ENCODE data around the gene TMEM39B.
A peak's percentile ranks its signal among the peaks of the same experiment; 100 is the strongest.

Gene TMEM39B
- 6.4 to 9.5 (median 8.5) reads per million in 3 donors for total RNA-seq

DNA sequence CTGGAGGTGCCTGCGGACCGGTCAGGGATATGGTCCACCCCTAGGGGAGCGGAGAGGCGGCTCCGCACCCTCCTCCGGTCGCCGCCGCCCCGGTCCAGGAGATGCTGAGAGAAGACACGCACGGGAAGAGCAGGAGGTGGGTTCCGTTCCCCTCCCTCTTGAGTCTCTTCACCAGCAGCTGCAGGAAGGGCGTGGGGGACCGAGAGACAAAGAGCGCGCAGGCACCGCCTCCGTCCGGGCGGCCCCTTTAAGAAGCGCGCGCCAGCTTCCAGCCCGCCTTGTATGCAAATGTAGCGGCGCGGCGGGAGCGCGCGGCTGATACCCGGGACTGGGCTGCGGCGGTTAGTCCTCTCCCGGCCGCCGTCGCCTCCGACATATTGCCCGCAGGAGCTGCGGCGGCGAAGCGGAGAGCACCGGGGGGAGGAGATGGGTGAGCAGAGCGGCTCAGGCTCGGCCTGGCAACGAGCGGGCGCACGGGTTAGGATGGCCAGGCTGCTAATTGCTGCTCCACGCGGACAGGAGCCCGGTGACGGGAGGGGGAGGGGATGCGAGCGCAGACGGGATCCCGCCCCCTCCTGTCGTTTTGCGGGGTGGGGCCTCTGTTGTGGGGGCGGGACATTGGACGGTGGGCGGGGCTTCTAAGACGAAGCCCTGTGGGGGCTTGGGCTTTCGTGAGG is at the start of gene TMEM39B:
TSS of gene TMEM39B (plus strand) at position 318 of the 677 bp plus-strand sequence. CDS start at position 427, 109 bp downstream.
- Histone ChIP-seq H3K4me3 (ENCODE audit: insufficient read depth, low read depth, low read length, poor library complexity, severe bottlenecking) (peak within 1 kb of the TSS; percentile 78), H3K36me3 (ENCODE audit: control insufficient read depth, insufficient read depth, low read length) (peaks cover 23% of the 10 kb centered on the region), H3K9me3 (ENCODE audit: control insufficient read depth, low read length) (no peaks in the 10 kb centered on the region), H3K27me3 (replicated peaks; ENCODE audit: control insufficient read depth, insufficient read depth, low read length, poor library complexity, severe bottlenecking) (no peaks in the 10 kb centered on the region), H3K4me1 (ENCODE audit: control insufficient read depth, insufficient read depth, low read length, poor library complexity, severe bottlenecking) (peaks cover 19% of the 10 kb centered on the region), H3K27ac (ENCODE audit: insufficient read depth, low read length, poor library complexity, severe bottlenecking) (peak within 1 kb of the TSS; percentile 78)
- peak; percentile 88 to 89 (median 89) for DNase-seq

DNA sequence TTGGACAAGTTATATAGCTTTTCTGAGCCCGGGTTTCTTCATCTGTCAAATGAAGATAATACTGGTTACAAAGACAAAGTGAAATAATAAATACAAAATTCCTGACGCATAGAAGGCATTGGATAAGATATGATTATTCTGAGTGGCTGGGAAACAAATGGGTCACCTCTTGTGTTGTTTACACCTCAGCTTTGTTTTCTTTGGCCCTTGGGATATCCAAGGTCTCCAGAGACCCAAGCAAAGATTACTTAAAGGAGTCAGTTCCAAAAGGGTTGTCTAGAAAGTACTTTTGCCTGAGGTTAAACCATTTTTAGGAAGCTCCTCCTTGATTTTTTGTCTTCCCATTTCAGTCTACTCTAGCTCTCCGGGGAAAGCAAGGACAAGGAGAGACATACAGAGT is 49.4 kb upstream of the TMEM39B start:
- Histone ChIP-seq H3K27ac (ENCODE audit: insufficient read depth, low read length, poor library complexity, severe bottlenecking) (no peak overlapping the region), H3K4me3 (ENCODE audit: insufficient read depth, low read depth, low read length, poor library complexity, severe bottlenecking) (no peak overlapping the region), H3K4me1 (ENCODE audit: control insufficient read depth, insufficient read depth, low read length, poor library complexity, severe bottlenecking) (peaks cover 20% of the 10 kb centered on the region), H3K36me3 (ENCODE audit: control insufficient read depth, insufficient read depth, low read length) (peaks cover 12% of the 10 kb centered on the region), H3K27me3 (replicated peaks; ENCODE audit: control insufficient read depth, insufficient read depth, low read length, poor library complexity, severe bottlenecking) (no peaks in the 10 kb centered on the region), H3K9me3 (ENCODE audit: control insufficient read depth, low read length) (no peaks in the 10 kb centered on the region)
- no peak for DNase-seq

DNA sequence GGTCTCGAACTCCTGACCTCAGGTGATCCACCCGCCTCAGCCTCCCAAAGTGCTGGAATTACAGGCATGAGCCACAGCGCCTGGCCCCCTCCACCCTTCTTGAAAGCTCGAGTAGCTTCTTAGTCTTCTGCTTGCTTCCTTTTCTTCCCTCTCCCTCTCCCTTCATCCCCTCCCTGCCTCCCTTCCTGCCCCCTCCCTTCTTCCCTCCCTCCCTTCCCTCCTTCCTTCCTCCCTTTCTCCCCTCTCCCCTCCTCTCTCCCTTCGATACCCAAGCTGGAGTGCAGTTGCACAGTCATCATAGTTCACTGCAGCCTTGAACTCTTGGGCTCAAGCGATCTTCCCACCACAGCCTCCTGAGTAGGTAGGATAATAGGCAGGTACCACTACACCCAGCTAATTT is 47.2 kb upstream of the TMEM39B start:
- no peak overlapping the region for H3K4me3 ChIP-seq (ENCODE audit: insufficient read depth, low read depth, low read length, poor library complexity, severe bottlenecking)
- no peaks in the 10 kb centered on the region for H3K27me3 ChIP-seq (replicated peaks; ENCODE audit: control insufficient read depth, insufficient read depth, low read length, poor library complexity, severe bottlenecking)
- H3K4me1 ChIP-seq (ENCODE audit: control insufficient read depth, insufficient read depth, low read length, poor library complexity, severe bottlenecking) = peaks cover 10% of the 10 kb centered on the region
- H3K36me3 ChIP-seq (ENCODE audit: control insufficient read depth, insufficient read depth, low read length) = peaks cover 20% of the 10 kb centered on the region
- H3K27ac ChIP-seq (ENCODE audit: insufficient read depth, low read length, poor library complexity, severe bottlenecking) = no peak overlapping the region
- no peak for DNase-seq
- H3K9me3 ChIP-seq (ENCODE audit: control insufficient read depth, low read length) = no peaks in the 10 kb centered on the region

DNA sequence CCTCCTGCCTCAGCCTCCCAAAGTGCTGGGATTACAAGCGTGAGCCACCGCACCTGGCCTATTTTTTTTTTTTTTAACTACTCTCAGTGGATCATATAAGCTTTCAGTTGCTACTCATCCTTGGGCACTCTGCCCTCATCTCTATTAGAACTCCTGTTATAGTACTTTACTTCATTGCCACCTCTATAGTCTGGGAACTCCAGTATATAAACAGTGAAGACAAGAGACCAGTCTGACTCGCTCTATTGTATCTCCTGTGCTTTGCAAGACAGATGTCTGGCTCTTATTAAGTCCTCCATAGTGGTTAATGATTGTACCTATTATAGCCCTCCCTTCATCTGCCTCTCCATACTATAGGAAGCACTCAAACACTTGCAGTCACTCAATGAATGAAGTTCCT is 44.0 kb upstream of the TMEM39B start:
- peaks cover 40% of the 10 kb centered on the region for H3K36me3 ChIP-seq (ENCODE audit: control insufficient read depth, insufficient read depth, low read length)
- peaks cover 10% of the 10 kb centered on the region for H3K4me1 ChIP-seq (ENCODE audit: control insufficient read depth, insufficient read depth, low read length, poor library complexity, severe bottlenecking)
- no peak overlapping the region for H3K4me3 ChIP-seq (ENCODE audit: insufficient read depth, low read depth, low read length, poor library complexity, severe bottlenecking)
- no peaks in the 10 kb centered on the region for H3K27me3 ChIP-seq (replicated peaks; ENCODE audit: control insufficient read depth, insufficient read depth, low read length, poor library complexity, severe bottlenecking)
- no peak overlapping the region for H3K27ac ChIP-seq (ENCODE audit: insufficient read depth, low read length, poor library complexity, severe bottlenecking)
- DNase-seq = no peak
- no peaks in the 10 kb centered on the region for H3K9me3 ChIP-seq (ENCODE audit: control insufficient read depth, low read length)

DNA sequence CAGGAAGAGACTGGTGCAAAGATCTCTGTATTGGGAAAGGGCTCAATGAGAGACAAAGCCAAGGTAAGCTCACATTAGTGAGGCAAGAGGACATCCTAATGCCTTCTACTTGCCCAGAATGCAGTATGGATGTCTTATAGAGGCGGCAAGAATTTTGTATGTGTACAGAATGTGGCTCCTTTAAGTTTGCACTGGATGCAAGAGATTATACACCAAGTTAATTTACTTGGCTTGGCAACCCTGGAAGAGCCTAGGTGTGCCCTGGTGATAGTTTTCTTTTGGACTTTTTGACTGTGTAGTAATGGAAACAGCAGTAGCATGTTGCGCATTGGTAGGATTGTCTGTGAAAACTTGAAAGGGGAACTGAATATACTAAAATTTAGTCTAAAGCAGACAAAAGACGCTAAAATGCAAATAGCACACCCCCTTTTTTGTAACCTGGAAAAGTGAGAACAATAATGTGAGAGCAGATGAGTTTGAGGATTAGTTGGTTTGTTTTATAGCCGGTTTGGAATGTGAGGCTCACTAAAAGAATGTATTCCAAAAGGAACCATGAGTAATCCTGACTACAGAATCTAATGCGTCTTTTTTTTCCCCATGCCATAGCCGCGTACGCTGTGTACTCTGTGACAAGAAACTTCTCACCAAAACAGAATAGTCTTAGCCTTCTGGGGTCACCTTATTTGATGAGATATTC is 41.0 kb upstream of the TMEM39B start:
- H3K9me3 ChIP-seq (ENCODE audit: control insufficient read depth, low read length) = no peaks in the 10 kb centered on the region
- peaks cover 3% of the 10 kb centered on the region for H3K4me1 ChIP-seq (ENCODE audit: control insufficient read depth, insufficient read depth, low read length, poor library complexity, severe bottlenecking)
- H3K27ac ChIP-seq (ENCODE audit: insufficient read depth, low read length, poor library complexity, severe bottlenecking) = no peak overlapping the region
- DNase-seq = no peak
- H3K36me3 ChIP-seq (ENCODE audit: control insufficient read depth, insufficient read depth, low read length) = peaks cover 59% of the 10 kb centered on the region
- no peak overlapping the region for H3K4me3 ChIP-seq (ENCODE audit: insufficient read depth, low read depth, low read length, poor library complexity, severe bottlenecking)
- H3K27me3 ChIP-seq (replicated peaks; ENCODE audit: control insufficient read depth, insufficient read depth, low read length, poor library complexity, severe bottlenecking) = no peaks in the 10 kb centered on the region

DNA sequence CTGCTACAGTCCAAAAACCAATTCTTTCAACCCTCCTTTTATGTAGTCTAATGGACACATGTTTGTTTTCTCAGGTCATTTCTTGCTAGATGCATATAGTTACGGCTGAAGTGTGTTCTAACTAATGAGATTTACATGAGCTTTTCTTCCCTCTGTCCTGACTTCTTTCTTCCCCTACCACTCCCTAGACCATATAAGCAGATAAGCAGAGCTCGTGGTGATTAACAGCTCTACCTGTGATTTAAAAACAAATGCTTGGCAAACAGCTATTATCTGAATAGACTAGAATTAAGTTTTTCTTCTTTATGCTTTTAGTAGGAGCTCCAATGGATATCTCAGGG is 40.5 kb upstream of the TMEM39B start:
- no peak for DNase-seq
- H3K27me3 ChIP-seq (replicated peaks; ENCODE audit: control insufficient read depth, insufficient read depth, low read length, poor library complexity, severe bottlenecking) = no peaks in the 10 kb centered on the region
- peaks cover 64% of the 10 kb centered on the region for H3K36me3 ChIP-seq (ENCODE audit: control insufficient read depth, insufficient read depth, low read length)
- H3K9me3 ChIP-seq (ENCODE audit: control insufficient read depth, low read length) = no peaks in the 10 kb centered on the region
- no peak overlapping the region for H3K4me3 ChIP-seq (ENCODE audit: insufficient read depth, low read depth, low read length, poor library complexity, severe bottlenecking)
- peaks cover 3% of the 10 kb centered on the region for H3K4me1 ChIP-seq (ENCODE audit: control insufficient read depth, insufficient read depth, low read length, poor library complexity, severe bottlenecking)
- no peak overlapping the region for H3K27ac ChIP-seq (ENCODE audit: insufficient read depth, low read length, poor library complexity, severe bottlenecking)

DNA sequence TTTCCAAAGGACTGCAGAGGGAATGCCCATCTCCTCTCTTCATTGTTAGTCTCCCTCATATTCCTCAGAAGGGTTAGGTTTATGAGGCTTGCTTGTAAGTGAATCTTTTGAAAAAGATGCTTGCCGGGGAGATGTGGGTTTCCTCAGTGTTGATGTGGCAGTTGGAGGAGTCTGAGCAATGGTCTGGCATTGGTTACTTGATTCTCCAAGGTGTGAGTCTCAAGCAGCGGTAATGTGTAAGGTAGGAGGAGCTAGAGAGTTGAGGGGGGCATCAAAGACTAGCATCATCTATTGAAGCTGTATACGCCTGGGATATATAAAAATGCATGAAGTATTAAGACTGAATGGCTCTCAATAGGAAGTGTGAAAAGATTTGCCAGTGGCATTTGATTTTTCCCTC is 37.6 kb upstream of the TMEM39B start:
- Histone ChIP-seq H3K27me3 (replicated peaks; ENCODE audit: control insufficient read depth, insufficient read depth, low read length, poor library complexity, severe bottlenecking) (no peaks in the 10 kb centered on the region), H3K36me3 (ENCODE audit: control insufficient read depth, insufficient read depth, low read length) (peaks cover 88% of the 10 kb centered on the region), H3K27ac (ENCODE audit: insufficient read depth, low read length, poor library complexity, severe bottlenecking) (no peak overlapping the region), H3K4me1 (ENCODE audit: control insufficient read depth, insufficient read depth, low read length, poor library complexity, severe bottlenecking) (no peaks in the 10 kb centered on the region), H3K9me3 (ENCODE audit: control insufficient read depth, low read length) (no peaks in the 10 kb centered on the region), H3K4me3 (ENCODE audit: insufficient read depth, low read depth, low read length, poor library complexity, severe bottlenecking) (no peak overlapping the region)
- no peak for DNase-seq

DNA sequence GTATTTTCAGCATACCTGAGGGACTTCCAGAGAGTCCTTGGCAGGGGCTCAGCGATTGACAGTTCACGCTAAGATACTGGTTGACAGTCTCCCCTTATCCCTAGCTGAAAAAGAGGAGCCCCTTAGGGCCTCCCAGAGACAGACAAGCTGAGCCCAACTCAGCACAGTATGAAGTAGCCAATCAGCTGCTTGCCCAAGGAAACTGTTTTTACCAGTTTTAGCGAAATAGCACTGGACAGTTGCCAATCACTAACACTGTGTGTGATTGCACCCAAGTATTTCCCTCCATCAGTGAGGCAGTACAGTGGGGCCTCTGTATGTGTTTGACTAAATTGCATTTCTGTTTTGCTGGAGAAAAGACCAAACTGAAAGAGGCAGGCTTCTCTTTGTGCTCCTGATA is 32.0 kb upstream of the TMEM39B start:
- Histone ChIP-seq H3K27ac (ENCODE audit: insufficient read depth, low read length, poor library complexity, severe bottlenecking) (no peak overlapping the region), H3K9me3 (ENCODE audit: control insufficient read depth, low read length) (no peaks in the 10 kb centered on the region), H3K36me3 (ENCODE audit: control insufficient read depth, insufficient read depth, low read length) (peaks cover 66% of the 10 kb centered on the region), H3K27me3 (replicated peaks; ENCODE audit: control insufficient read depth, insufficient read depth, low read length, poor library complexity, severe bottlenecking) (no peaks in the 10 kb centered on the region), H3K4me3 (ENCODE audit: insufficient read depth, low read depth, low read length, poor library complexity, severe bottlenecking) (no peak overlapping the region), H3K4me1 (ENCODE audit: control insufficient read depth, insufficient read depth, low read length, poor library complexity, severe bottlenecking) (no peaks in the 10 kb centered on the region)
- DNase-seq = no peak

DNA sequence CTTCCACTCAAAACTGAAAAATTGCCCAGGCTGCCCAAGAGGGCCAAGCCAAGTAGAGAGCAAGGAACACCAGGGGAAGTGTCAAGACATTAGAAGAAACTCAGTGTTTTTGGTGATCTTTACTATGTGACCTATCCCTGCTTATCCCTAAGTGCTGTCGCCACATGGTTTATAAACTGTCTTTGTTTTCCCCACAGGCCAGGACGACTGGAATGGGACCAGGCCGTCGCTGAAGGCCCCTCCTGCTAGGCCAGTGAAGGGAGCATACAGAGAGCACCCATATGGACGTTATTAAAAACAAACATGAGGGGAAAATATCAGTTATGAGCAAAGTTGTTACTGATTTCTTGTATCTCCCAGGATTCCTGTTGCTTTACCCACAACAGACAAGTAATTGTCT is 30.4 kb upstream of the TMEM39B start:
- H3K4me3 ChIP-seq (ENCODE audit: insufficient read depth, low read depth, low read length, poor library complexity, severe bottlenecking) = no peak overlapping the region
- DNase-seq = no peak
- no peak overlapping the region for H3K27ac ChIP-seq (ENCODE audit: insufficient read depth, low read length, poor library complexity, severe bottlenecking)
- H3K27me3 ChIP-seq (replicated peaks; ENCODE audit: control insufficient read depth, insufficient read depth, low read length, poor library complexity, severe bottlenecking) = no peaks in the 10 kb centered on the region
- H3K4me1 ChIP-seq (ENCODE audit: control insufficient read depth, insufficient read depth, low read length, poor library complexity, severe bottlenecking) = no peaks in the 10 kb centered on the region
- H3K36me3 ChIP-seq (ENCODE audit: control insufficient read depth, insufficient read depth, low read length) = peaks cover 65% of the 10 kb centered on the region
- no peaks in the 10 kb centered on the region for H3K9me3 ChIP-seq (ENCODE audit: control insufficient read depth, low read length)

DNA sequence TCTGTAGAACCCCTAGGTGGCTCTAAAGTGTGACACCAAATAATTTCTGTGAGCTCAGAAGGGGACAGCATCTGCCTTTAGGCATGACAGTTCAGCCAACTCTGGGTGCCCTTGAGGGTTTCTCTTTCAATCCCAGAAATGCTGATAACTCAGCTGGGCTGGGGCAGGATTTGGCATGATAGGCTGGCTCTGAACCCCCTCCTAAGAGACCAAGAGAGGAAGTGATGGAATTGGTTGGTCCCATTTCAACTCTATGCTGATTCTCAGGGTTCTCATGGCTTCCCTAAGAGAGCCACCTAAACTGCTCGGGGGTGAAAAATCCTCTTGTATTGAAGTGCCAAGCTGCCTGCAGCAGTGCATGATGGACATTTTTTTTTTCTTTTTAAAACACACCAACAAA is 28.5 kb upstream of the TMEM39B start:
- Histone ChIP-seq H3K4me3 (ENCODE audit: insufficient read depth, low read depth, low read length, poor library complexity, severe bottlenecking) (no peak overlapping the region), H3K36me3 (ENCODE audit: control insufficient read depth, insufficient read depth, low read length) (peaks cover 64% of the 10 kb centered on the region), H3K27me3 (replicated peaks; ENCODE audit: control insufficient read depth, insufficient read depth, low read length, poor library complexity, severe bottlenecking) (no peaks in the 10 kb centered on the region), H3K9me3 (ENCODE audit: control insufficient read depth, low read length) (no peaks in the 10 kb centered on the region), H3K4me1 (ENCODE audit: control insufficient read depth, insufficient read depth, low read length, poor library complexity, severe bottlenecking) (no peaks in the 10 kb centered on the region), H3K27ac (ENCODE audit: insufficient read depth, low read length, poor library complexity, severe bottlenecking) (no peak overlapping the region)
- DNase-seq = no peak
